NCI-H510A (cell line): ENCODE results near the gene ESYT3.

Source experiments
- DNase-seq: peaks from one replicate; lab custom pipeline; 2025; lab: John Stamatoyannopoulos, UW

The ESYT3 gene, protein sequence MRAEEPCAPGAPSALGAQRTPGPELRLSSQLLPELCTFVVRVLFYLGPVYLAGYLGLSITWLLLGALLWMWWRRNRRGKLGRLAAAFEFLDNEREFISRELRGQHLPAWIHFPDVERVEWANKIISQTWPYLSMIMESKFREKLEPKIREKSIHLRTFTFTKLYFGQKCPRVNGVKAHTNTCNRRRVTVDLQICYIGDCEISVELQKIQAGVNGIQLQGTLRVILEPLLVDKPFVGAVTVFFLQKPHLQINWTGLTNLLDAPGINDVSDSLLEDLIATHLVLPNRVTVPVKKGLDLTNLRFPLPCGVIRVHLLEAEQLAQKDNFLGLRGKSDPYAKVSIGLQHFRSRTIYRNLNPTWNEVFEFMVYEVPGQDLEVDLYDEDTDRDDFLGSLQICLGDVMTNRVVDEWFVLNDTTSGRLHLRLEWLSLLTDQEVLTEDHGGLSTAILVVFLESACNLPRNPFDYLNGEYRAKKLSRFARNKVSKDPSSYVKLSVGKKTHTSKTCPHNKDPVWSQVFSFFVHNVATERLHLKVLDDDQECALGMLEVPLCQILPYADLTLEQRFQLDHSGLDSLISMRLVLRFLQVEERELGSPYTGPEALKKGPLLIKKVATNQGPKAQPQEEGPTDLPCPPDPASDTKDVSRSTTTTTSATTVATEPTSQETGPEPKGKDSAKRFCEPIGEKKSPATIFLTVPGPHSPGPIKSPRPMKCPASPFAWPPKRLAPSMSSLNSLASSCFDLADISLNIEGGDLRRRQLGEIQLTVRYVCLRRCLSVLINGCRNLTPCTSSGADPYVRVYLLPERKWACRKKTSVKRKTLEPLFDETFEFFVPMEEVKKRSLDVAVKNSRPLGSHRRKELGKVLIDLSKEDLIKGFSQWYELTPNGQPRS

GRCh38 chr3:138434276-138434874 lies at the start of gene ESYT3:
ESYT3 (plus strand) TSS chr3:138434616; CDS start chr3:138434799, 183 bp downstream.
- peak; percentile 31 for DNase-seq

GRCh38 chr3:138384976-138385375 lies 49.4 kb upstream of the ESYT3 start:
- no peak for DNase-seq

- no peak for DNase-seq
Observed at GRCh38 chr3:138389144-138389601, 45.2 kb upstream of the ESYT3 start.

GRCh38 chr3:138389841-138390581 lies 44.4 kb upstream of the ESYT3 start:
- no peak for DNase-seq

DNA sequence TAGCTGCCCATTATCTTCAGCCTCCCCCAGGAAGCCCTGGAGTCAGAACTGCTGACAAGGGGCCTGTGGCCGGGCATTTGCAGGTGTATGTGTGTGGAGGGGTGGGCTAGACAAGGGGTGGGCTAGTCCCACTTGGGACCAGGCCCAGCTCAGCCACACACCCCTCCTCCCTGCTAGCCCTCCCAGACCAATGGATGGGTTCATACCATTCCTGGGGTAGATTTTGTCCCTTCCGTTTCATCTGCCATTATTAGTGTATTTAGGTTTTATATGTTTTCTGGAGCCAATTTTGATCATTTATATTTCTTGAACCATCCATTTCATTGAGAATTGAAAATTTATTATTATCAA lies 43.9 kb upstream of the ESYT3 start:
- DNase-seq = no peak

DNA sequence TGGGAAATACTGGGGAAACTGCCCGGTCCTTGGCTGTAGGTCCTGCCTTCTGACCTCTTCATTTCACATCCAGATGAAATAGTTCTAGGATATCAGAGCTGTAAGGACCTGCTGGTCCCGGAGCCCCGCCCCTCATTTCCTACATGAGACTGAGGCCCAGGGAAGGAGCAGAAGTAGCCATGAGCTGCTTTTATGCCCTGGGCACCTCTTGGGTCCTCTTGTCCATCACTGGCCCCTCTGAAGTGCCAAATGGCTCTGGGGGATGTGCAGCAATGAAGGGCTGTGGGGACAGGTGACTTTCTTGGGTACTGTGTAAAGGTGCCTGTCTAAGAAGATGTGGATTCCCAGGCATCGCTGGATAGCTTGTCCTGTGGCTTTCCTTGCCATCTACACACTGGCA lies 40.3 kb upstream of the ESYT3 start:
- DNase-seq = no peak

- DNase-seq = no peak
Observed at GRCh38 chr3:138394686-138395085, 39.7 kb upstream of the ESYT3 start.

GRCh38 chr3:138395865-138396751 lies 38.3 kb upstream of the ESYT3 start:
- no peak for DNase-seq

DNA sequence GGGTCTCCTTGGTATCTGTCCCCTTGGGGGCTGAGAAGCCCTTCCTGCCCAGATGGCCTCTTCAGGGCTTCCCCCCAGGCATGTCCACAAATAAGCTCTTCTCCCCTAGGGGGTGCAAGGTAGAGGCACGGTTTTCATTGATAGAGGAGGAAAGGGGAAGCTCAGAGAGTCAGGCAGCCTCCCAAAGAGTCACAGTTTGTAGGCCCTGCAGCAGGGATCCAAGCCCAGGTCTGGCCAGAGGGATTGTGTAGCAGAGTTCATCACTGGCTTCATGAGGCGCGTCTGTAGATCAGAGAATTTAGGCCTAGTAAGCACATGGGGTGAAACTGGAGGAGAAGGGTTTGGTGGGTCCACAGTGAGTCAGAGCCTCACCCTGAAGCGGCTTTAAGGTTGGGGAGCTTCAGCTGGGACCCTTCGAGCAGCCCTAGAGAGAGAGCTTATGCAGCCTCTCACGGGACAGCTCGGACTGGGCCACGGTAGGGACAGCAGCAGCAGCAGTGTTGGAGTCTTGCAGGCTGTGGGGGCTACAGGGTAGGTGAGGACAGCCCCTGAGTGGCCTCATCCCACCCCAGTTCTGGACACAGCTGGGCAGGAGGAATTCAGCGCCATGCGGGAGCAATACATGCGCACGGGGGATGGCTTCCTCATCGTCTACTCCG lies 37.5 kb upstream of the ESYT3 start:
- DNase-seq = no peak

- no peak for DNase-seq
Observed at GRCh38 chr3:138397983-138398382, 36.4 kb upstream of the ESYT3 start.

DNA sequence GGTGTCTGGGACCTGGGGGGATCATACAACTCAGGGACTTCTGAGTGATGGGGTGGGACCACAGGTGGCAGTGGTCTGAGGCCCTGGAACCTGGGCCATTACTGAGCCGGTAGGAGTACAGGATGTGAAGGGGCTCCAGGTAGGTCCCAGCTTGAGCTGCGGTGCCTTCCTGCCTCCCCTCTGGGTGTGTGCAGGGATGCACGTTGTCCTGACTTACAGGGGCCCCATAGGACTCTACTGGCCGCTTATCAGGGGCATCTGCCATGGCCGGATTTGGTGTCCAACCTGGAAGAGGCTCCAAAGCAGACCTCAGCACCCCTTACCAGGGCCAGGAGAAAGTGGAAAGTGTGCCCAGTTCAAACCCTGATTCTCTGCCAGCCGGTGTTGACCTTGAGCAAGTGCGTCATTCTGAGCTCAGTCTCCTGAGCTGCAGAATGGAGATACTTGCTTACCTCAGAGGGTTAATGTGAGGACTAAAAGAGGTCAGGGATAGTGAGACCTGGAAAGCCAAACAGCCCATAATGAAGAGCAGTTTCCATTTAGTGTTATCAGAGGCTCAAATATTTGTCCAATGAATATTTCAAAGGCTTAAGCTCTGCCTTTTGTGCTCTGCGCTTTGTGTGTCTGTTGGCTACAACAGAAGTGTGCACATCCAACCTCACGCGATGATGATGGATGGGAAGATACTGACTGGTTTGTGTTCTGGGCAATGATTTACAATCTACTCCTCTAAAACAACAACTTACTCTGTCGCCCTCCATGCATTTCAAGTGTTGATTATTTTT lies 35.4 kb upstream of the ESYT3 start:
- no peak for DNase-seq

GRCh38 chr3:138399766-138400165 lies 34.6 kb upstream of the ESYT3 start:
- no peak for DNase-seq

DNA sequence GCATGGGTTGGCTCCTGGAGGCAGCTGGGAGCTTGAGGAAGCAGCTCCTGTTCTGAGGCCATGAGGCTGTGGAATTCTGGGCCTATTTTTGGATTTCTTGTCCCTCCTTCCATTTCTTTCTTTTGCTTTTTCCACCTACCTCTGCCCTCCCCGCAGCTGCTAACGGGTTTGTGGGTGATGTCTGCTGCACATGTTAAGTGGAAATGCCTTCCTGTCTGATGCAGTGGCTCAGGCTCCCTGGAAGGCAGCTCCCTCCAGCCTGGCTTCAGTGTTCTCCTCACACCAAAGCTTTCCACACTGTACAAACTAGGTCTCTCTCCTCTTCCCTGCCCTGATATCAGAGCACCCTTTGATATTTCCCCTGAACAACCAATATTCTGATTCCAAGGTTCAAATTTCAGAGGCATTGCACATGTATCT lies 33.8 kb upstream of the ESYT3 start:
- no peak for DNase-seq

GRCh38 chr3:138401834-138402233 lies 32.6 kb upstream of the ESYT3 start:
- no peak for DNase-seq

- no peak for DNase-seq
Observed at GRCh38 chr3:138404121-138404520, 30.3 kb upstream of the ESYT3 start.

GRCh38 chr3:138405001-138405400 lies 29.4 kb upstream of the ESYT3 start:
- DNase-seq = no peak

DNA sequence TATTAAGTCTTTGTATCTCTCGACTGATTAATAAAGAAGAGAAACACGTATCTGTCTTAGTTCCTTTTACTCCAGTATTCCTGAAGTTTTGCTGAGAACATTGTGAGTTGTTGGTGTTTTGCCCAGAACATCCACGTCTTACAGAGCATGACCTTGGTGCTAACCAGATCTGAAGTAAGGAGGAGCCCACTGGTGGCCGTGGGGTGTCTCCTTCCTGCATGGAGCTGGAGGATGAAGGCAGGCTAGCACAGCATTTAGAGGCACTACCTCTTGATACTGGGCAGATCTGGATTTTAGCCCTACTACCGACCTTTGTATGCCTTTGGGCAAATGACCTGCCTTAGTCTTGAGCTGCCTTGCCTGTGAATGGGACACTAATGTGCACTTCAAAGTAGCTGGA lies 28.9 kb upstream of the ESYT3 start:
- no peak for DNase-seq

DNA sequence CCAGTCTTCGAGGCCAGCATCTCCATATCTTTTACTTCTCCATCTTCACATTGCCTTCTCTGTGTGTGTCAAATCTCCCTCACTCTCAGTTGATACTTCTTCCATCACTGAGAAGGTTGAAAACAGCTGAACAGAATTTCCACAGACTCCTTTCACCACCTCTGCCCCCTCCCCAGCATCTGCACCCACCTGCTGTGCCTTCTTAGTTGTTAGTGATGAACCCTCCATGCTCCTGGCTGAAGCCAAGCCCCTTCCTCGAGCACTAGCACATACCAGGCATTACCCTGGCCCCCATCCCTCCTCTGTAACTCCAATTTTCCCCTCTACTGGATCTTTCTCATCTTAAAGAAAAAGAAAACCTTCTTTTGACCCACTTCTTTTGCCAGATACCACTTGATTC lies 27.8 kb upstream of the ESYT3 start:
- DNase-seq = no peak

DNA sequence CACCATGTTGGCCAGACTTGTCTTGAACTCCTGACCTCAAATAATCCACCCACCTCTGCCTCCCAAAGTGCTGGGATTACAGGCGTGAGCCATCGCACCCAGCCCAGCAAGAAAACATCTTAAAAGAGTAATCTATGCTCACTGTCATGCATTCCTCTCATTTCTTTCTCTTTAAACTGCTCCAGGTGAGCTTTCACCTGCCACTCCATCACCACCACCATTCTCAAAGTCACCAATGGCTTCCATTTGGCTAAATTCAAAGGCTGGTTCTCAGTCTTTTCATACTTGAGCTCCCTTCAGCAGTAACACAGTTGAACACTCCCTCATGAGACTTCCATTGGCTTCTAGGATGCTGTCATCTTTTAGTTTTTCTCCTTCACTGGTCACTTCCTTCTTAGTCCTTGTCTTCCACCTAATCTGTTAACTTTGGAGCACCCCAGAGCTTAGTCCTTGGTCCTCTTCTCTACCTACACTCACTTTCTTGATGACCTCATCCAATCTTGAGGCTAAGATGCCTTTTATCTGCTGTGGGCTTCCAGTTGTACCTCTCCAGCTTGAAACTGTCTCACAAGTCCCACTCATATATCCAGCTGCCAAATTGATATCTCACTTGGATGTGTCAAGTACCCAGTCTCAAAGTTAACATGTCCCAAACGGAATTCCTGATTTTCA lies 27.0 kb upstream of the ESYT3 start:
- DNase-seq = no peak
